ENCODE data around the gene SLC27A5.

SLC27A5 gene

DNA sequence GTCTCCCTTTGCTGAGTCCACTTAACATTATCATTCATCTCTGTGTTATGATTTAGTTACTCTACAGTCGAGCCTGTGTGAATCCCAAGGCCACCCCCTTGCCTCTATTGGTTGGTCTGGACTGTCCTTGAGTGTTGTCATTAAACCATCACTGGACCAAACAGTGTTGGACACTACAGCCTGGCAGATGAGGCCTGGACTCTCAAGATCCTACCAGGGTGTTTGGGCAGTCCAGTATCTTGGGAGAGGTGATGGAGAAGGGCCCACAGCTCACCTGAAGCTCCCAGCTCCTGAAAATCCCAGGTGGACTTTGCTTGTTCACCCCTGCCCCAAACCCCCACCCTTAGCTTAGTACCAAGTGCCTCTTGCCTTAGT lies 39.3 kb upstream of the SLC27A5 start:
- POLR2A ChIA-PET, result interaction anchor here (0.9 to 1.2 kb wide), 4 partner anchors 9 to 31 kb away, joined by 3 to 4 read pairs (median 3); partner anchors contain the start of gene ZBTB45
- TF ChIP-seq L3MBTL2 (conservative IDR thresholded peaks at IDR 0.05) (no peak), NFRKB (IDR thresholded peaks at IDR 0.05) (no peak), BHLHE40 (IDR thresholded peaks at IDR 0.05; ENCODE audit: borderline replicate concordance) (no peak), ARNT (IDR thresholded peaks at IDR 0.05) (no peak), TARDBP (IDR thresholded peaks at IDR 0.05) (no peak), HDGF (IDR thresholded peaks at IDR 0.05; ENCODE audit: borderline replicate concordance) (no peak), LEF1 (IDR thresholded peaks at IDR 0.05; ENCODE audit: borderline replicate concordance) (no peak), ZNF384 (IDR thresholded peaks at IDR 0.05) (no peak)
- CTCF ChIA-PET, result no interaction called here
- no peak for DNase-seq (ENCODE audit: extremely low spot score)

GRCh38 chr19:58550362-58551122 lies 38.8 kb upstream of the SLC27A5 start:
- TF ChIP-seq ARNT (IDR thresholded peaks at IDR 0.05) (no peak), FOXK2 (IDR thresholded peaks at IDR 0.05) (no peak), HDGF (IDR thresholded peaks at IDR 0.05; ENCODE audit: borderline replicate concordance) (no peak), FOXA1 (IDR thresholded peaks at IDR 0.05) (no peak)
- TF ChIP-seq, protein P1, sequence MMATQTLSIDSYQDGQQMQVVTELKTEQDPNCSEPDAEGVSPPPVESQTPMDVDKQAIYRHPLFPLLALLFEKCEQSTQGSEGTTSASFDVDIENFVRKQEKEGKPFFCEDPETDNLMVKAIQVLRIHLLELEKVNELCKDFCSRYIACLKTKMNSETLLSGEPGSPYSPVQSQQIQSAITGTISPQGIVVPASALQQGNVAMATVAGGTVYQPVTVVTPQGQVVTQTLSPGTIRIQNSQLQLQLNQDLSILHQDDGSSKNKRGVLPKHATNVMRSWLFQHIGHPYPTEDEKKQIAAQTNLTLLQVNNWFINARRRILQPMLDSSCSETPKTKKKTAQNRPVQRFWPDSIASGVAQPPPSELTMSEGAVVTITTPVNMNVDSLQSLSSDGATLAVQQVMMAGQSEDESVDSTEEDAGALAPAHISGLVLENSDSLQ (IDR thresholded peaks at IDR 0.05), result no peak
- CTCF ChIA-PET, result no interaction called here
- no peak for DNase-seq (ENCODE audit: extremely low spot score)
- POLR2A ChIA-PET, result interaction anchor here (0.9 to 1.2 kb wide), 3 partner anchors 9 to 25 kb away, joined by 3 to 4 read pairs (median 3); no protein-coding TSS in a partner anchor

- ChIA-PET CTCF (no interaction called here), POLR2A (interaction anchor here (0.8 to 1.2 kb wide), 3 partner anchors 8 to 30 kb away, joined by 3 to 5 read pairs (median 4); partner anchors contain the start of genes UBE2M and ZBTB45)
- DNase-seq (ENCODE audit: extremely low spot score), result no peak
- no peak for TF ChIP-seq LEF1 (IDR thresholded peaks at IDR 0.05; ENCODE audit: borderline replicate concordance)
- TF ChIP-seq ELF4 (IDR thresholded peaks at IDR 0.05), result no peak
These were observed 38.0 kb upstream of the SLC27A5 start for GRCh38 chr19:58549664-58550361.

DNA sequence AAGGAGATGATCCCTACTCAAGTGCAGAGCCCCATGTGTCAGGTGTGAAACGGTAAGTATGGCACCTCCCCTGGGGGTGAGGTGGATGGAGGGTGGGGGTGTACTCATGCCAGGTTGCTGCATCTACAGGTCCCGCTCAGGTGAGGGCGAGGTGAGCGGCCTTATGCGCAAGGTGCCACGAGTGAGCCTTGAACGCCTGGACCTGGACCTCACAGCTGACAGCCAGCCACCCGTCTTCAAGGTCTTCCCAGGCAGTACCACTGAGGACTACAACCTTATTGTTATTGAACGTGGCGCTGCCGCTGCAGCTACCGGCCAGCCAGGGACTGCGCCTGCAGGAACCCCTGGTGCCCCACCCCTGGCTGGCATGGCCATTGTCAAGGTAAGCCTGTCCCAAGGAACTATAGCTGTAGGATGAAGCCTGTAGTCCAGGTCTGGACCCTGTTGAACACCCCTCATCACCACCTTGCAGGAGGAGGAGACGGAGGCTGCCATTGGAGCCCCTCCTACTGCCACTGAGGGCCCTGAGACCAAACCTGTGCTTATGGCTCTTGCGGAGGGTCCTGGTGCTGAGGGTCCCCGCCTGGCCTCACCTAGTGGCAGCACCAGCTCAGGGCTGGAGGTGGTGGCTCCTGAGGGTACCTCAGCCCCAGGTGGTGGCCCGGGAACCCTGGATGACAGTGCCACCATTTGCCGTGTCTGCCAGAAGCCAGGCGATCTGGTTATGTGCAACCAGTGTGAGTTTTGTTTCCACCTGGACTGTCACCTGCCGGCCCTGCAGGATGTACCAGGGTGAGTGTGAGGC lies 37.3 kb upstream of the SLC27A5 start:
- ChIA-PET CTCF (no interaction called here), POLR2A (interaction anchor here (0.8 to 1.2 kb wide), 4 partner anchors 9 to 29 kb away, joined by 3 to 5 read pairs (median 4); partner anchors contain the start of genes UBE2M and ZBTB45)
- no peak for DNase-seq (ENCODE audit: extremely low spot score)
- TF ChIP-seq SUZ12 (IDR thresholded peaks at IDR 0.05) (no peak), HDGF (IDR thresholded peaks at IDR 0.05; ENCODE audit: borderline replicate concordance) (no peak), FOXM1 (IDR thresholded peaks at IDR 0.05; ENCODE audit: borderline replicate concordance) (no peak), ARNT (IDR thresholded peaks at IDR 0.05) (no peak), ZNF384 (IDR thresholded peaks at IDR 0.05) (no peak), NFRKB (IDR thresholded peaks at IDR 0.05) (no peak), L3MBTL2 (conservative IDR thresholded peaks at IDR 0.05) (no peak), FOXK2 (IDR thresholded peaks at IDR 0.05) (no peak), LEF1 (IDR thresholded peaks at IDR 0.05; ENCODE audit: borderline replicate concordance) (no peak), BHLHE40 (IDR thresholded peaks at IDR 0.05; ENCODE audit: borderline replicate concordance) (no peak), FOXA1 (IDR thresholded peaks at IDR 0.05) (no peak)
- TF ChIP-seq, protein P1 (IDR thresholded peaks at IDR 0.05), result no peak

- ChIA-PET CTCF (no interaction called here), POLR2A (interaction anchor here (0.8 to 1.4 kb wide), 3 partner anchors 9 to 26 kb away, joined by 4 to 6 read pairs (median 4); no protein-coding TSS in a partner anchor)
- TF ChIP-seq FOXM1 (IDR thresholded peaks at IDR 0.05; ENCODE audit: borderline replicate concordance) (no peak), ARNT (IDR thresholded peaks at IDR 0.05) (no peak), SP1 (IDR thresholded peaks at IDR 0.05) (no peak), TARDBP (IDR thresholded peaks at IDR 0.05) (no peak), LEF1 (IDR thresholded peaks at IDR 0.05; ENCODE audit: borderline replicate concordance) (no peak), BHLHE40 (IDR thresholded peaks at IDR 0.05; ENCODE audit: borderline replicate concordance) (no peak)
- no peak for DNase-seq (ENCODE audit: extremely low spot score)
These were observed 35.8 kb upstream of the SLC27A5 start for GRCh38 chr19:58547323-58548312.

DNA sequence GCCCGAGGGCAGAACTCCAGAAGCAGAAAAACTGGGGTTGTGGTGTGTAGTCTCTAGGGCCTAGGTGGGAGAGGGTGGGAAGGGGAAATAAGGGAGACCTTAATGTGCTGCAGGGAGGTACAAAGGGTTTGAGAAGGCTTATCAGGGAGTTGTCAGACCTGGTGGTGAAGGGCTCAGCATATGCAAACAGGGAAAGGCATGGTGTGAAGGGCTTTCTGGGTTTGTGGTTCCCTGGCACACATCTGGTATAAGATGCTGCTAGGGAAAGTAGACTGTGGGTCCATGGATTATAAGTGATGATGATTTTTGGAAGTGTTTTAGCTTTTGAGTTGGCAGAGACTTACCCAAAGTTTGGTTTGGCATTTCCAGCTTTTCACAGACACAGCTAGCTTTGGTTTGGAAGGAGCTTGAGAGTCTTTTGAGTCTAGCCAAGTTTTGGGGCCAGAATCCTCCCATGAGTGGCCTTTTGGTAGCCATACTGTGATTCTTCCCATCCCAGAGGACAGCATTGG lies 34.3 kb upstream of the SLC27A5 start:
- no peak for TF ChIP-seq BHLHE40 (IDR thresholded peaks at IDR 0.05; ENCODE audit: borderline replicate concordance)
- no peak for TF ChIP-seq FOXK2 (IDR thresholded peaks at IDR 0.05)
- no peak for TF ChIP-seq SP1 (IDR thresholded peaks at IDR 0.05)
- TF ChIP-seq ARNT (IDR thresholded peaks at IDR 0.05), result no peak
- TF ChIP-seq SUZ12 (IDR thresholded peaks at IDR 0.05), result no peak
- no peak for TF ChIP-seq FOXA1 (IDR thresholded peaks at IDR 0.05)
- TF ChIP-seq FOXM1 (IDR thresholded peaks at IDR 0.05; ENCODE audit: borderline replicate concordance), result no peak
- no peak for TF ChIP-seq ELF4 (IDR thresholded peaks at IDR 0.05)
- no peak for TF ChIP-seq L3MBTL2 (conservative IDR thresholded peaks at IDR 0.05)
- TF ChIP-seq NFRKB (IDR thresholded peaks at IDR 0.05), result no peak
- ChIA-PET CTCF (no interaction called here), POLR2A (interaction anchor here (1.0 to 3.8 kb wide), 5 partner anchors 8 to 25 kb away, joined by 3 to 96 read pairs (median 4); partner anchors contain the start of genes CHMP2A and ZBTB45)
- no peak for DNase-seq (ENCODE audit: extremely low spot score)

Measured in HEK293T (cell line).